Measurements from ENCODE around the gene SPRN. TPM values are rescaled to one million over a fixed set of nuclear protein-coding genes. Genes with fewer than 3 reads are reported as not detected.

Gene SPRN
- total RNA-seq, 2 donors from 2014 or later: 0.11 to 0.24 TPM

GRCh38 chr10:133458710-133459453 is 34.5 kb upstream of the SPRN start:
- Histone ChIP-seq H3K4me3 (ENCODE audit: low read length) (no peak overlapping the region), H3K27ac (ENCODE audit: low read depth, low read length) (no peak overlapping the region), H3K4me1 (ENCODE audit: control insufficient read depth, insufficient read depth, low read length) (no peaks in the 10 kb centered on the region), H3K36me3 (ENCODE audit: control insufficient read depth, insufficient read depth, low read length) (no peaks in the 10 kb centered on the region), H3K9me3 (ENCODE audit: control insufficient read depth, low read length) (peaks cover 10% of the 10 kb centered on the region), H3K9ac (ENCODE audit: extremely low read depth, low read length, poor library complexity, severe bottlenecking) (no peak overlapping the region), H3K27me3 (ENCODE audit: control insufficient read depth, insufficient read depth, low read length, poor library complexity, severe bottlenecking) (no peaks in the 10 kb centered on the region)
- H3K27me3 Mint-ChIP-seq (ENCODE audit: insufficient read depth): no peaks in the 10 kb centered on the region
- H3K9me3 Mint-ChIP-seq: peaks cover 89% of the 10 kb centered on the region
- no peak overlapping the region for H3K27ac Mint-ChIP-seq
- H3K4me3 Mint-ChIP-seq: no peak overlapping the region
- WGBS, 2 experiments (ENCODE audit: insufficient coverage in 1 of 2, insufficient read length in 1 of 2): 85 to 87% methylated on average over 15 to 21 of the region's 21 CpGs
- TF ChIP-seq, protein P1, sequence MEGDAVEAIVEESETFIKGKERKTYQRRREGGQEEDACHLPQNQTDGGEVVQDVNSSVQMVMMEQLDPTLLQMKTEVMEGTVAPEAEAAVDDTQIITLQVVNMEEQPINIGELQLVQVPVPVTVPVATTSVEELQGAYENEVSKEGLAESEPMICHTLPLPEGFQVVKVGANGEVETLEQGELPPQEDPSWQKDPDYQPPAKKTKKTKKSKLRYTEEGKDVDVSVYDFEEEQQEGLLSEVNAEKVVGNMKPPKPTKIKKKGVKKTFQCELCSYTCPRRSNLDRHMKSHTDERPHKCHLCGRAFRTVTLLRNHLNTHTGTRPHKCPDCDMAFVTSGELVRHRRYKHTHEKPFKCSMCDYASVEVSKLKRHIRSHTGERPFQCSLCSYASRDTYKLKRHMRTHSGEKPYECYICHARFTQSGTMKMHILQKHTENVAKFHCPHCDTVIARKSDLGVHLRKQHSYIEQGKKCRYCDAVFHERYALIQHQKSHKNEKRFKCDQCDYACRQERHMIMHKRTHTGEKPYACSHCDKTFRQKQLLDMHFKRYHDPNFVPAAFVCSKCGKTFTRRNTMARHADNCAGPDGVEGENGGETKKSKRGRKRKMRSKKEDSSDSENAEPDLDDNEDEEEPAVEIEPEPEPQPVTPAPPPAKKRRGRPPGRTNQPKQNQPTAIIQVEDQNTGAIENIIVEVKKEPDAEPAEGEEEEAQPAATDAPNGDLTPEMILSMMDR (conservative IDR thresholded peaks at IDR 0.05): no peak
- peaks cover 2% of the 10 kb centered on the region for H3K36me3 Mint-ChIP-seq (ENCODE audit: low read depth)
- DNase-seq: no peak
- no peaks in the 10 kb centered on the region for H3K4me1 Mint-ChIP-seq

- Mint-ChIP-seq H3K36me3 (ENCODE audit: low read depth) (peaks cover 2% of the 10 kb centered on the region), H3K4me1 (no peaks in the 10 kb centered on the region), H3K4me3 (no peak overlapping the region), H3K27me3 (ENCODE audit: insufficient read depth) (no peaks in the 10 kb centered on the region), H3K9me3 (peaks cover 89% of the 10 kb centered on the region), H3K27ac (no peak overlapping the region)
- no peaks in the 10 kb centered on the region for H3K4me1 ChIP-seq (ENCODE audit: control insufficient read depth, insufficient read depth, low read length)
- no peaks in the 10 kb centered on the region for H3K27me3 ChIP-seq (ENCODE audit: control insufficient read depth, insufficient read depth, low read length, poor library complexity, severe bottlenecking)
- WGBS, 2 experiments (ENCODE audit: insufficient coverage in 1 of 2, insufficient read length in 1 of 2): 88 to 89% methylated on average over 19 to 40 of the region's 40 CpGs
- no peaks in the 10 kb centered on the region for H3K36me3 ChIP-seq (ENCODE audit: control insufficient read depth, insufficient read depth, low read length)
- DNase-seq: no peak
- TF ChIP-seq, protein P1 (conservative IDR thresholded peaks at IDR 0.05): no peak
- no peak overlapping the region for H3K4me3 ChIP-seq (ENCODE audit: low read length)
- H3K27ac ChIP-seq (ENCODE audit: low read depth, low read length): no peak overlapping the region
- no peak overlapping the region for H3K9ac ChIP-seq (ENCODE audit: extremely low read depth, low read length, poor library complexity, severe bottlenecking)
- peaks cover 10% of the 10 kb centered on the region for H3K9me3 ChIP-seq (ENCODE audit: control insufficient read depth, low read length)
Measured at GRCh38 chr10:133458021-133458709, 33.7 kb upstream of the SPRN start.

- 86 to 91% methylated on average over 26 to 34 of the region's 34 CpGs for WGBS, 2 experiments (ENCODE audit: insufficient coverage in 1 of 2, insufficient read length in 1 of 2)
- Histone ChIP-seq H3K27me3 (ENCODE audit: control insufficient read depth, insufficient read depth, low read length, poor library complexity, severe bottlenecking) (no peaks in the 10 kb centered on the region), H3K4me3 (ENCODE audit: low read length) (no peak overlapping the region), H3K36me3 (ENCODE audit: control insufficient read depth, insufficient read depth, low read length) (no peaks in the 10 kb centered on the region), H3K9ac (ENCODE audit: extremely low read depth, low read length, poor library complexity, severe bottlenecking) (no peak overlapping the region), H3K9me3 (ENCODE audit: control insufficient read depth, low read length) (peaks cover 3% of the 10 kb centered on the region), H3K4me1 (ENCODE audit: control insufficient read depth, insufficient read depth, low read length) (no peaks in the 10 kb centered on the region), H3K27ac (ENCODE audit: low read depth, low read length) (no peak overlapping the region)
- no peak overlapping the region for H3K4me3 Mint-ChIP-seq
- no peaks in the 10 kb centered on the region for H3K27me3 Mint-ChIP-seq (ENCODE audit: insufficient read depth)
- no peak for DNase-seq
- H3K36me3 Mint-ChIP-seq (ENCODE audit: low read depth): peaks cover 2% of the 10 kb centered on the region
- TF ChIP-seq, protein P1 (conservative IDR thresholded peaks at IDR 0.05): no peak
- no peak overlapping the region for H3K27ac Mint-ChIP-seq
- H3K9me3 Mint-ChIP-seq: peaks cover 90% of the 10 kb centered on the region
- H3K4me1 Mint-ChIP-seq: no peaks in the 10 kb centered on the region
Measured at GRCh38 chr10:133457100-133457841, 32.8 kb upstream of the SPRN start.

Data from endodermal cell (in vitro differentiated cells).